ENCODE results near the gene ZFPL1. TPM values are rescaled to one million over a fixed set of nuclear protein-coding genes. Genes with fewer than 3 reads are reported as not detected.

Gene ZFPL1
- total RNA-seq, 1 donor from 2014 or later = 53.3 TPM

DNA sequence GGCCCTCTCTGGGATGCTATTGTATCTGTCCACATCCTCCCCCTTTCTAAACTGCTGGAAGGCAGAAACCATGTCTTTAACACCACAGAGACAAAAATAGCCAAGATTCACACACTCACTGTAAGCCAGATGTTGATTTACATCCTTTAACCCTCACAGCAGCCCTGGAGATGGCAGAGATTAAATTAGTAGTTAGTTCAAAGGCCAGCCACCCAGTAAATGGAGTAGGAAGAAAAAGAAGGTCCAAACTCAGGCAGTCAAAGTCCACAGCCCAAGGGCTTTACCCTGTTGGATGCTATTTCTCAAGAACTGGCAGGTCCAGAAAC, 35.6 kb downstream of the ZFPL1 start:
- DNase-seq (ENCODE audit: low spot score) = no peak
- Mint-ChIP-seq H3K36me3 (ENCODE audit: low read depth) (peaks cover 10% of the 10 kb centered on the region), H3K4me1 (ENCODE audit: low read depth) (peaks cover 44% of the 10 kb centered on the region), H3K27me3 (ENCODE audit: low read depth) (no peaks in the 10 kb centered on the region), H3K4me3 (ENCODE audit: unreplicated experiment) (no peak overlapping the region), H3K27ac (ENCODE audit: unreplicated experiment) (peak overlapping the region; percentile 32), H3K9me3 (ENCODE audit: low read depth) (no peaks in the 10 kb centered on the region)
- TF ChIP-seq CTCF (IDR thresholded peaks at IDR 0.05) = no peak

DNA sequence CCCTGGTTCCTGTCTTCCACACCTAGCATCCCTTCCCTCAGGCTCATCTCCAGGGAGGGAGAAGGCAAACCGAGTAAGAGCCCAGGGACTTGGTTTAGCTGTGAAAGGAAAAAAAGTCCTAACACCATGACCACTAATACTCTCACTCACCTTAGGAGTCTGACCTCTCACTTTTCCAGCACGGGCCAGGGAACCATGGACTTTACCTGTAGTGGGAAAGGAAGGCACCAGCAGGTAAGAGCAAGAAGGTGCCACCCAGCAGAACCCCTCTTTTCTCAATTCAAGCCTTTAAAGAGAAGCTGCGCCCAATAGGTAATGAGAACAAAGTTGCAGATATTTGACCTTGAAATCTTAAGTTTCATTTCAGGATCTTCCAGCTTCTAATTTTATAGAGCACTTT, 36.8 kb downstream of the ZFPL1 start:
- TF ChIP-seq CTCF (IDR thresholded peaks at IDR 0.05) = no peak
- Mint-ChIP-seq H3K27me3 (ENCODE audit: low read depth) (no peaks in the 10 kb centered on the region), H3K9me3 (ENCODE audit: low read depth) (no peaks in the 10 kb centered on the region), H3K36me3 (ENCODE audit: low read depth) (peaks cover 10% of the 10 kb centered on the region), H3K27ac (ENCODE audit: unreplicated experiment) (peak overlapping the region; percentile 96), H3K4me3 (ENCODE audit: unreplicated experiment) (peak overlapping the region; percentile 98), H3K4me1 (ENCODE audit: low read depth) (peaks cover 44% of the 10 kb centered on the region)
- no peak for DNase-seq (ENCODE audit: low spot score)

GRCh38 chr11:65121447-65121864, 37.4 kb downstream of the ZFPL1 start:
- Mint-ChIP-seq H3K4me3 (ENCODE audit: unreplicated experiment) (peak overlapping the region; percentile 98), H3K4me1 (ENCODE audit: low read depth) (peaks cover 41% of the 10 kb centered on the region), H3K27ac (ENCODE audit: unreplicated experiment) (peak overlapping the region; percentile 96), H3K9me3 (ENCODE audit: low read depth) (no peaks in the 10 kb centered on the region), H3K27me3 (ENCODE audit: low read depth) (no peaks in the 10 kb centered on the region), H3K36me3 (ENCODE audit: low read depth) (peaks cover 12% of the 10 kb centered on the region)
- DNase-seq (ENCODE audit: low spot score) = peak; percentile 84
- no peak for TF ChIP-seq CTCF (IDR thresholded peaks at IDR 0.05)

DNA sequence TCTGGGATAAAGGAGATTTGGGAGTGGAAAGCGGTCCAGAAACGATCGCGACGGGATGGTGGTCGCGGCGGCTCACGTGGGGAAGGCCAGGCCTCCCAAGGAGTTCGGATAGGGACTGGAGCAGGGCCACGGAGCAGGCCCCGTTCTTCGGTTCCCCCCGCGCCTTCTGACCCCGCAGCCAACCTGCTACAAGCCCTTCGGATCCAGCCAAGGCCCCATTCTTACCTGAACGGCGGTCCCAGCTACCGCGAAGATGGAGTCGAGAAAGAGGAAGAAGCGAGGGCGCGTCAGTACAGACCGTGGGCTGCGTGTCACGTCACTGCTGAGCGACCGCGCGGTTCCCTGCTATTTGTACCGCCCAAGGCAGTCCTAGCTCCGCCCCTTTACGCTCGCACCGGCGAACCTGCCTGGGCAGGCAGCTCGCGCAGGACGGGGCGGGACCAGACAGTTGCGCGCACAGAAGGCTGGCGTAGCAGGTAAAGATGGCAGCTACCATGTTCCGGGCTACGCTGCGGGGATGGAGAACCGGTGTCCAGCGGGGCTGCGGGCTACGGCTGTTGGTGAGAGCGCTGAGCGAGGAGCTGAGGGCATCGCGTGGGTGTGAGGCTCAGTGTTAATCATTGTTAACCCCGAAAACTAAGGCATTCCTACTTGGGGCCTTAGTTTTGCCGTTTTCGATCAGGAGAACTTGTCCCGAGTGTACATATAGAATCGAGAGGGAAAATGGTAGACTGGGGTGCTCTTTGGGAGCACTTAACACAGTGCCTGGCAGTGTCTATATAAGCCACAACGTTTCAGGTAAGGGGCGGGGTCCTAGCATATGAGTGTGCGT, 38.1 kb downstream of the ZFPL1 start, which contains the start of the genes FAU and MRPL49:
Gene FAU, minus strand, starts transcription at position 270 of the 832 bp plus-strand sequence. CDS start 321 bp downstream, outside the sequence.
Gene MRPL49, plus strand, starts transcription at position 457 of the 832 bp plus-strand sequence. Its CDS starts 26 bp downstream, at position 483.
- no peak for TF ChIP-seq CTCF (IDR thresholded peaks at IDR 0.05)
- peaks cover 13% of the 10 kb centered on the region for H3K36me3 Mint-ChIP-seq (ENCODE audit: low read depth)
- H3K4me3 Mint-ChIP-seq (ENCODE audit: unreplicated experiment) = peak within 1 kb of the TSS; percentile 98
- no peaks in the 10 kb centered on the region for H3K27me3 Mint-ChIP-seq (ENCODE audit: low read depth)
- H3K27ac Mint-ChIP-seq (ENCODE audit: unreplicated experiment) = peak within 1 kb of the TSS; percentile 96
- H3K9me3 Mint-ChIP-seq (ENCODE audit: low read depth) = no peaks in the 10 kb centered on the region
- peak; percentile 99 for DNase-seq (ENCODE audit: low spot score)
- peaks cover 36% of the 10 kb centered on the region for H3K4me1 Mint-ChIP-seq (ENCODE audit: low read depth)

GRCh38 chr11:65124480-65125196, 40.6 kb downstream of the ZFPL1 start:
- H3K36me3 Mint-ChIP-seq (ENCODE audit: low read depth) = peaks cover 8% of the 10 kb centered on the region
- peaks cover 34% of the 10 kb centered on the region for H3K4me1 Mint-ChIP-seq (ENCODE audit: low read depth)

More at GRCh38 chr11:65124480-65125196, 40.6 kb downstream of the ZFPL1 start:
- TF ChIP-seq CTCF (IDR thresholded peaks at IDR 0.05) = no peak
- peak; percentile 19 for DNase-seq (ENCODE audit: low spot score)
- Mint-ChIP-seq H3K27ac (ENCODE audit: unreplicated experiment) (no peak overlapping the region), H3K4me3 (ENCODE audit: unreplicated experiment) (no peak overlapping the region), H3K27me3 (ENCODE audit: low read depth) (no peaks in the 10 kb centered on the region), H3K9me3 (ENCODE audit: low read depth) (no peaks in the 10 kb centered on the region)

Data from chondrocyte (in vitro differentiated cells).